HG03432 (cell line): Measurements from ENCODE around the gene AQP4.
A peak's percentile ranks its signal among the peaks of the same experiment; 100 is the strongest.

Experiments
- ATAC-seq: cut with Tn5 transposase; IDR thresholded peaks from one replicate; pipeline ENCODE4 v1.9.1; 2021; ENCODE audit warnings: mild to moderate bottlenecking, moderate library complexity; ENCODE audit not compliant: unreplicated experiment

Gene AQP4

GRCh38 chr18:26843760-26844159, 21.7 kb downstream of the AQP4 start:
- no peak for ATAC-seq

DNA sequence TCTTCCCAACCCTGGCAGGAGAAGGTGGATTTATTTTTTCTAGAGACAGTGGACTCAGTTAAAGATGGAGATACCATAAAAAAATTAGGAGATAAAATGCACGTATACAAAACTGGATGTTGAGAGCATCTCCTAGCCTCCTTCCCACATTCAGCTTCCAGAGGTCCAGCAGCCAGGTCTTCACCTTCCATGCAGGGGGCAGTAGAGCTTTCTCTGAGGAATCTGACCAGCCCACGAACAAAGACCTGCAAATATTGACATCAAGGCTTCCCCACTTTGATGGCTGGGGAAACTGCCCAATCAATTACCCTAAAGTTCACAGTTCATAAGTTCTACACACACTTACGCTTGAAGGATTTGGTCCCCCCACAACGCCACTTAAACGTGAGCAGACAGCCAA, 24.5 kb downstream of the AQP4 start:
- no peak for ATAC-seq

- no peak for ATAC-seq
These were observed 25.9 kb downstream of the AQP4 start for GRCh38 chr18:26839609-26840008.

- no peak for ATAC-seq
These were observed 33.2 kb downstream of the AQP4 start for GRCh38 chr18:26832302-26832701.

GRCh38 chr18:26827581-26827980, 37.9 kb downstream of the AQP4 start:
- no peak for ATAC-seq

GRCh38 chr18:26826656-26827235, 38.8 kb downstream of the AQP4 start:
- ATAC-seq, result no peak

DNA sequence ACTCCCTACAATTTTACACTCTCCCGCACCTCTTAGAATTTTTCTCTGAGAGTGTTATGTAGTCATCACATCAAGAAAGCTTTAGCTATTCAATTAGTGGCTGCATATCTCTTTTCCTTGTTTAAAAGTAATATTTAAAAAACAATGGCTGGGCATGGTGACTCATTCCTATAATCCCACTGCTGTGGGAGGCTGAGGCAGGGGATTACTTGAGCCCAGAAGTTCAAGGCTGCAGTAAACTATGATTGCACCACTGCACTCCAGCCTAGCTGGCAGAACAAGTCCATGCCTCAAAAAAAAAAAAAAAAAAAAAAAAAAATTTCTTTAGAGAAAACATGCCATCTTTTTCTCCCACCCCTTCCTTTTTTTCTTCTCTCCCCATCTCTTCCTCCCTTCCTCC, 44.3 kb downstream of the AQP4 start:
- ATAC-seq, result no peak

GRCh38 chr18:26819046-26819445, 46.5 kb downstream of the AQP4 start:
- no peak for ATAC-seq

DNA sequence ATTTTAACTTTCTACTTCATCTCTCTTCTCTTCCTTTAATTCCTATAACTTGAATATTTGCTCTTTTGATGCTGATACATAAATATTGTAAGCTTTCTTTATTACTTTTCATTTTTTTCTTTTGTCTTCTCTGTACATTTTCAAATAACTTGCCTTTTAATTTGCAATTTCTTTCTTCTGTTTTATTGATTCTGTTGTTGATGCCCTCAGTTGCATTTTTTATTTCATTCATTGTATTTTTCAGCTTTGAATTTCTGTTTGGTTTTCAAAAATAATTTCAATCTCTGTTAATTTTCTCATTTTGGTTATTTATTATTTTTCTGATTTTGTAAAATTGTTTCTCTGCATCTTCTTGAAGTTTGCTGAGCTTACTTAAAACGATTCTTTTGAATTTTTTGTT, 47.0 kb downstream of the AQP4 start:
- no peak for ATAC-seq

- peak; percentile 82 for ATAC-seq
These were observed 52.5 kb downstream of the AQP4 start for GRCh38 chr18:26813043-26813442.

- ATAC-seq, result no peak
These were observed 53.0 kb downstream of the AQP4 start for GRCh38 chr18:26812462-26812861.

- no peak for ATAC-seq
These were observed 56.2 kb downstream of the AQP4 start for GRCh38 chr18:26809346-26809745.

- no peak for ATAC-seq
These were observed 59.3 kb downstream of the AQP4 start for GRCh38 chr18:26806224-26806623.

DNA sequence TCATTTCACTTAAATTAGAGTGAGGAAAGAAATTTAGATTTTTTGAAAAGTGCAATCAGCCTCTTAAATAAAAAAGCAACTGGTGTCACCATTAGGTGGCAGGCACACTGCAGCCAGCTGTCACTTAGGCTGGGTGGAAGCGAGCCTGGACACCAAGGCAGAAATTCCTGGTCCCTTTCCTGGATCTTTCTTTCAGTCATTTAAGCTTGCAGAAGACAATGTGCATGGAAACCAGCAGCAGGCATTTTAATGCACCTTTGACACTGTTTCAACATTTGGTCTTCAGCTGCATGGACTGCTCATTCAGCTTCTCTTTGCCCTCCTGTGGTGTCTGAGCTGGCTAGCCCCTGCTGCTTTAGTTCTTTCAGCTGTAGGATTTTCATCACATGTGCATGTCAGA, 61.0 kb downstream of the AQP4 start:
- no peak for ATAC-seq

- ATAC-seq, result no peak
These were observed 61.9 kb downstream of the AQP4 start for GRCh38 chr18:26803643-26804042.

- ATAC-seq, result no peak
These were observed 62.9 kb downstream of the AQP4 start for GRCh38 chr18:26802330-26803200.
